Measurements from ENCODE around the gene TBC1D4. TPM values are rescaled to one million over a fixed set of nuclear protein-coding genes. Genes with fewer than 3 reads are reported as not detected.

The TBC1D4 gene
- total RNA-seq, 1 experiment from 2014 or later: 5.5 TPM

DNA sequence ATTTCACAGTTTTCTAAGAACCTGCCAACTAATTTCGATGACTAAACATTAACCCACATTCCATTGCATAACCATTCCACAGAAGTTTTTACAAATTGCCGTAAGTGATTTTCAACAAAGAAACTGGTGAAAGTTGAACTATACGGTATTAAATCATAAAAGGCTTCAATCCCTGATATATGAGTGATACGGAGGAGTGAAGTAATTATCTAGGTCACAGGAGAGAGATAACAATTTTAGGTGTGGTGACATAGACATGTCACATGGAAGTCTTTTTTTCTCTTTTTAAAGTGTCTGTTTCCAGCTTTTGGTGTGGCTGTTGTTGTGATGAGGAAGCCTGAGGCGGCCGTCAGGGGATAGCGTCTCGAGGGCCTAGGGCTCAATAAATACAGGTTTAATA, 29.4 kb downstream of the TBC1D4 start:
- intact Hi-C loops (cut with micrococcal nuclease; ENCODE audit: unreplicated experiment) (no loop called here), in situ Hi-C loops (cut with HindIII; ENCODE audit: low pct_unique_long_range_greater_than_20kb, low sequenced_read_pairs) (no loop called here)
- no TSS peak for BruUV-seq (replicated peaks)
- TF ChIP-seq, protein P1, sequence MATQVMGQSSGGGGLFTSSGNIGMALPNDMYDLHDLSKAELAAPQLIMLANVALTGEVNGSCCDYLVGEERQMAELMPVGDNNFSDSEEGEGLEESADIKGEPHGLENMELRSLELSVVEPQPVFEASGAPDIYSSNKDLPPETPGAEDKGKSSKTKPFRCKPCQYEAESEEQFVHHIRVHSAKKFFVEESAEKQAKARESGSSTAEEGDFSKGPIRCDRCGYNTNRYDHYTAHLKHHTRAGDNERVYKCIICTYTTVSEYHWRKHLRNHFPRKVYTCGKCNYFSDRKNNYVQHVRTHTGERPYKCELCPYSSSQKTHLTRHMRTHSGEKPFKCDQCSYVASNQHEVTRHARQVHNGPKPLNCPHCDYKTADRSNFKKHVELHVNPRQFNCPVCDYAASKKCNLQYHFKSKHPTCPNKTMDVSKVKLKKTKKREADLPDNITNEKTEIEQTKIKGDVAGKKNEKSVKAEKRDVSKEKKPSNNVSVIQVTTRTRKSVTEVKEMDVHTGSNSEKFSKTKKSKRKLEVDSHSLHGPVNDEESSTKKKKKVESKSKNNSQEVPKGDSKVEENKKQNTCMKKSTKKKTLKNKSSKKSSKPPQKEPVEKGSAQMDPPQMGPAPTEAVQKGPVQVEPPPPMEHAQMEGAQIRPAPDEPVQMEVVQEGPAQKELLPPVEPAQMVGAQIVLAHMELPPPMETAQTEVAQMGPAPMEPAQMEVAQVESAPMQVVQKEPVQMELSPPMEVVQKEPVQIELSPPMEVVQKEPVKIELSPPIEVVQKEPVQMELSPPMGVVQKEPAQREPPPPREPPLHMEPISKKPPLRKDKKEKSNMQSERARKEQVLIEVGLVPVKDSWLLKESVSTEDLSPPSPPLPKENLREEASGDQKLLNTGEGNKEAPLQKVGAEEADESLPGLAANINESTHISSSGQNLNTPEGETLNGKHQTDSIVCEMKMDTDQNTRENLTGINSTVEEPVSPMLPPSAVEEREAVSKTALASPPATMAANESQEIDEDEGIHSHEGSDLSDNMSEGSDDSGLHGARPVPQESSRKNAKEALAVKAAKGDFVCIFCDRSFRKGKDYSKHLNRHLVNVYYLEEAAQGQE (IDR thresholded peaks at IDR 0.05; ENCODE audit: insufficient read depth in 1 of 2, low read depth in 2 of 2, low read length in 1 of 2): no peak
- TF ChIP-seq, protein P2, sequence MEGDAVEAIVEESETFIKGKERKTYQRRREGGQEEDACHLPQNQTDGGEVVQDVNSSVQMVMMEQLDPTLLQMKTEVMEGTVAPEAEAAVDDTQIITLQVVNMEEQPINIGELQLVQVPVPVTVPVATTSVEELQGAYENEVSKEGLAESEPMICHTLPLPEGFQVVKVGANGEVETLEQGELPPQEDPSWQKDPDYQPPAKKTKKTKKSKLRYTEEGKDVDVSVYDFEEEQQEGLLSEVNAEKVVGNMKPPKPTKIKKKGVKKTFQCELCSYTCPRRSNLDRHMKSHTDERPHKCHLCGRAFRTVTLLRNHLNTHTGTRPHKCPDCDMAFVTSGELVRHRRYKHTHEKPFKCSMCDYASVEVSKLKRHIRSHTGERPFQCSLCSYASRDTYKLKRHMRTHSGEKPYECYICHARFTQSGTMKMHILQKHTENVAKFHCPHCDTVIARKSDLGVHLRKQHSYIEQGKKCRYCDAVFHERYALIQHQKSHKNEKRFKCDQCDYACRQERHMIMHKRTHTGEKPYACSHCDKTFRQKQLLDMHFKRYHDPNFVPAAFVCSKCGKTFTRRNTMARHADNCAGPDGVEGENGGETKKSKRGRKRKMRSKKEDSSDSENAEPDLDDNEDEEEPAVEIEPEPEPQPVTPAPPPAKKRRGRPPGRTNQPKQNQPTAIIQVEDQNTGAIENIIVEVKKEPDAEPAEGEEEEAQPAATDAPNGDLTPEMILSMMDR (IDR thresholded peaks at IDR 0.05): no peak
- TF ChIP-seq TCF7L2 (IDR thresholded peaks at IDR 0.05; ENCODE audit: low read depth, low read length): no peak
- no peak for TF ChIP-seq POLR2AphosphoS5 (IDR thresholded peaks at IDR 0.05; ENCODE audit: low read depth, low read length)
- TF ChIP-seq SIN3A (IDR thresholded peaks at IDR 0.05; ENCODE audit: borderline replicate concordance, insufficient read depth, low read depth, low read length): no peak
- Histone ChIP-seq H3K27ac (ENCODE audit: low read length) (no peak overlapping the region), H3K9me3 (ENCODE audit: control insufficient read depth, insufficient read depth, low read depth, low read length) (no peaks in the 10 kb centered on the region), H3K4me1 (ENCODE audit: control insufficient read depth, insufficient read depth, low read length) (no peaks in the 10 kb centered on the region), H3K36me3 (ENCODE audit: control insufficient read depth, insufficient read depth, low read length) (no peaks in the 10 kb centered on the region), H3K4me3 (ENCODE audit: low read depth in 2 of 2, low read length in 2 of 2) (no peak overlapping the region), H3K27me3 (ENCODE audit: control insufficient read depth, insufficient read depth, low read length) (no peaks in the 10 kb centered on the region)
- POLR2A ChIA-PET: no interaction called here
- DNase-seq (ENCODE audit: low read depth, low spot score) (no peak), ATAC-seq (no peak)
- CTCF ChIA-PET: interaction anchor here (0.6 kb wide), 1 partner anchor 1604 kb away, joined by 7 read pairs; no protein-coding TSS in a partner anchor

DNA sequence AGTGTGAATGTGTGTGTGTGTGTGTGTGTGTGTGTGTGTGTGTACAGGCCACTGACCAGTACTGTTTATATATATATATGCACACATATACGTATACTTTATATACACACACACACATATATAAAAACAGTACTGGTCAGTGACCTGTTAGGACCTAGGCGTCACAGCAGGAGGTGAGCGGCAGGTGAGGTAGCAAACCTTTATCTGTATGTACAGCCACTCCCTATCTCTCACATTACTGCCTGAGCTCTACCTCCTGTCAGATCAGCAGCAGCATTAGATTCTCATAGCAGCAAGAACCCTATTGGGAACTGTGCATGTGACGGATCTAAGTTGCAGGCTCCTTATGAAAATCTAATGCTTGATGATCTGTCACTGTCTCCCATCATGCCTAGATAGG, 34.5 kb downstream of the TBC1D4 start:
- ATAC-seq (no peak), DNase-seq (ENCODE audit: low read depth, low spot score) (no peak)
- intact Hi-C loops (cut with micrococcal nuclease; ENCODE audit: unreplicated experiment): no loop called here
- Histone ChIP-seq H3K27ac (ENCODE audit: low read length) (no peak overlapping the region), H3K4me1 (ENCODE audit: control insufficient read depth, insufficient read depth, low read length) (no peaks in the 10 kb centered on the region; the same call in 1 of the 2 replicates), H3K36me3 (ENCODE audit: control insufficient read depth, insufficient read depth, low read length) (no peaks in the 10 kb centered on the region), H3K27me3 (ENCODE audit: control insufficient read depth, insufficient read depth, low read length) (no peaks in the 10 kb centered on the region), H3K4me3 (ENCODE audit: low read depth in 2 of 2, low read length in 2 of 2) (no peak overlapping the region), H3K9me3 (ENCODE audit: control insufficient read depth, insufficient read depth, low read depth, low read length) (no peaks in the 10 kb centered on the region)
- POLR2A ChIA-PET: no interaction called here
- CTCF ChIA-PET: no interaction called here
- TF ChIP-seq SIN3A (IDR thresholded peaks at IDR 0.05; ENCODE audit: borderline replicate concordance, insufficient read depth, low read depth, low read length) (no peak), TCF7L2 (IDR thresholded peaks at IDR 0.05; ENCODE audit: low read depth, low read length) (no peak), POLR2AphosphoS5 (IDR thresholded peaks at IDR 0.05; ENCODE audit: low read depth, low read length) (no peak)
- TF ChIP-seq, protein P1 (IDR thresholded peaks at IDR 0.05; ENCODE audit: insufficient read depth in 1 of 2, low read depth in 2 of 2, low read length in 1 of 2): no peak
- TF ChIP-seq, protein P2 (IDR thresholded peaks at IDR 0.05): no peak
- BruUV-seq (replicated peaks): no TSS peak
- in situ Hi-C loops (cut with HindIII; ENCODE audit: low pct_unique_long_range_greater_than_20kb, low sequenced_read_pairs): no loop called here

Measured in Panc1 (cell line).